Aorta (tissue), 4 donors: Measurements from ENCODE around the gene WDR35. TPM values are rescaled to one million over a fixed set of nuclear protein-coding genes. Genes with fewer than 3 reads are reported as not detected.

Source experiments
- polyA plus RNA-seq, 2 donors: library from polyadenylated mRNA; stranded (reverse); fragments of 200-250 nt; gene quantifications; one replicate each; pipeline ENCODE4 v1.2.3, GENCODE V29; 2013
- total RNA-seq, 2 donors: library from RNA; stranded (reverse); fragmentation: NEBNext Ultra II Directional; extraction: Animal tissue kit (Norgen Biotek cat#: 25700); gene quantifications; one replicate each; pipeline ENCODE4 v1.2.1, GENCODE V29; 2021
- donor health status: healthy with polysubstance abuse.
- donor health status: Bipolar disorder and iron deficiency.
- donor health status: DM: no; HTN: no; CAD: no.
- donor health status: DM: yes; HTN: yes; CAD: no.

WDR35 gene
- total and polyA plus RNA-seq, 4 donors: 1.9 to 9.8 (median 6.7) TPM

Other genes with a start within 250 kb of the WDR35 start
- 10 to 100 TPM; 11.4 to 17.9 TPM for gene TTC32, start 88.1 kb downstream of the WDR35 start, total RNA-seq
- 10 to 100 TPM in 1 of 2 donors, 1 to 10 TPM in 1; 2.8 to 33.9 TPM for gene TTC32, start 88.1 kb downstream of the WDR35 start, polyA plus RNA-seq
- gene MATN3, start 22.6 kb upstream of the WDR35 start, total RNA-seq: 1 to 10 TPM; 1.6 to 1.8 TPM
- 1 to 10 TPM in 1 of 2 donors, under 1 TPM in 1; 0.13 to 1.9 TPM for gene MATN3, start 22.6 kb upstream of the WDR35 start, polyA plus RNA-seq
- 100 to 1,000 TPM; 211 to 241 TPM for gene LAPTM4A, start 61.5 kb upstream of the WDR35 start, total RNA-seq
- gene LAPTM4A, start 61.5 kb upstream of the WDR35 start, polyA plus RNA-seq: 100 to 1,000 TPM; 252 to 327 TPM
- gene SDC1, start 235.0 kb upstream of the WDR35 start, total RNA-seq: 1 to 10 TPM in 1 of 2 donors, under 1 TPM in 1; 0.66 to 1.4 TPM
- 1 to 10 TPM; 1.5 to 5.4 TPM for gene SDC1, start 235.0 kb upstream of the WDR35 start, polyA plus RNA-seq